Panc1 (cell line): ENCODE results near the gene SYCP2L. TPM values are rescaled to one million over a fixed set of nuclear protein-coding genes. Genes with fewer than 3 reads are reported as not detected.
"Not testable (repeated sequence)": the region's sequence is repeated elsewhere in the genome, so short reads cannot be mapped to it uniquely, and the experiment has no call there.

Experiments used
- ATAC-seq: fragments of 200-7000 bp; cut with Tn5 transposase; 2 replicates; pipeline ENCODE4 v1.9.1; 2020; ENCODE audit warnings: mild to moderate bottlenecking, moderate library complexity
- BruUV-seq: library from RNA; stranded (reverse); fragments of 400-500 nt; replicated peaks from 2 replicates; lab custom pipeline; 2021; lab: Mats Ljungman, UMichigan
- CTCF ChIA-PET: fragments of 300-600 bp; sonication (Branson Sonifier 250); formaldehyde crosslinking; loops from one replicate; lab custom pipeline; 2022; ENCODE audit warnings: antibody characterized with exemption; lab: Charles Lee
- POLR2A ChIA-PET: fragments of 300-600 bp; sonication (Branson Sonifier 250); formaldehyde crosslinking; loops from one replicate; lab custom pipeline; 2022; ENCODE audit warnings: antibody characterized with exemption; lab: Charles Lee
- DNase-seq: peaks from one replicate; pipeline ENCODE4 v3.0.0-alpha.2; 2010; ENCODE audit warnings: low read depth, low spot score
- H3K27ac ChIP-seq: 2 replicates; pipeline ENCODE4 v1.5.1; 2011; ENCODE audit warnings: mild to moderate bottlenecking, low read length, inconsistent platforms
- H3K27me3 ChIP-seq: fragments of 200-500 bp; sonication (Bioruptor generic); 2 replicates; pipeline ENCODE4 v1.6.0; 2014; ENCODE audit warnings: low read length, inconsistent platforms; ENCODE audit not compliant: control insufficient read depth, insufficient read depth
- H3K36me3 ChIP-seq: fragments of 200-500 bp; sonication (Bioruptor generic); 2 replicates; pipeline ENCODE4 v1.5.1; 2014; ENCODE audit warnings: inconsistent platforms, mild to moderate bottlenecking, low read length, moderate library complexity; ENCODE audit not compliant: control insufficient read depth, insufficient read depth
- H3K4me1 ChIP-seq: 2 replicates; pipeline ENCODE4 v1.5.1; 2011; ENCODE audit warnings: inconsistent platforms, mild to moderate bottlenecking, low read length, moderate library complexity; ENCODE audit not compliant: control insufficient read depth, insufficient read depth
- H3K4me3 ChIP-seq, 2 experiments: 2 replicates each; pipeline ENCODE4 v1.5.1; 2011 to 2012; ENCODE audit warnings: low read depth in 2 of 2, low read length in 2 of 2, mild to moderate bottlenecking in 2 of 2, inconsistent platforms in 1 of 2, moderate library complexity in 1 of 2
- H3K9me3 ChIP-seq: fragments of 200-500 bp; sonication (Bioruptor generic); 2 replicates; pipeline ENCODE4 v1.5.1; 2014; ENCODE audit warnings: low read depth, mild to moderate bottlenecking, inconsistent platforms, low read length, moderate library complexity; ENCODE audit not compliant: control insufficient read depth, insufficient read depth
- CTCF ChIP-seq: fragments of 450-650 bp; IDR thresholded peaks from 2 replicates; pipeline ENCODE4 v1.5.1; 2017; ENCODE audit warnings: mild to moderate bottlenecking
- POLR2AphosphoS5 ChIP-seq: IDR thresholded peaks from 2 replicates; pipeline ENCODE4 v1.6.1; 2012; ENCODE audit warnings: mild to moderate bottlenecking, low read depth, low read length, moderate library complexity
- SIN3A ChIP-seq: IDR thresholded peaks from 2 replicates; pipeline ENCODE4 v1.6.1; 2012; ENCODE audit warnings: low read depth, mild to moderate bottlenecking, low read length, moderate library complexity, borderline replicate concordance; ENCODE audit not compliant: insufficient read depth
- TCF7L2 ChIP-seq: IDR thresholded peaks from 2 replicates; pipeline ENCODE4 v1.6.1; 2011; ENCODE audit warnings: mild to moderate bottlenecking, low read depth, low read length, inconsistent platforms
- in situ Hi-C: cut with HindIII; loops from 2 replicates; pipeline ENCODE4 v1.10.0; 2016; ENCODE audit warnings: low sequenced_read_pairs, low pct_unique_long_range_greater_than_20kb
- intact Hi-C: fragments of 100-400 bp; cut with micrococcal nuclease; formaldehyde crosslinking; loops from one replicate; pipeline ENCODE4 v1.10.0; 2022; ENCODE audit not compliant: unreplicated experiment
- total RNA-seq: library from RNA; stranded (reverse); gene quantifications from one replicate; pipeline ENCODE4 v1.2.1, GENCODE V29; 2021; ENCODE audit not compliant: unreplicated experiment
- TF ChIP-seq, protein P1 (sequence below), 2 experiments: IDR thresholded peaks; 2 replicates each; pipeline ENCODE4 v1.6.1; 2011 to 2012; ENCODE audit warnings: low read depth in 2 of 2, control low read depth in 1 of 2, low read length in 1 of 2, mild to moderate bottlenecking in 1 of 2, moderate library complexity in 1 of 2; ENCODE audit not compliant: insufficient read depth in 1 of 2

Gene SYCP2L
- total RNA-seq, 1 experiment from 2014 or later: 2.4 TPM

DNA sequence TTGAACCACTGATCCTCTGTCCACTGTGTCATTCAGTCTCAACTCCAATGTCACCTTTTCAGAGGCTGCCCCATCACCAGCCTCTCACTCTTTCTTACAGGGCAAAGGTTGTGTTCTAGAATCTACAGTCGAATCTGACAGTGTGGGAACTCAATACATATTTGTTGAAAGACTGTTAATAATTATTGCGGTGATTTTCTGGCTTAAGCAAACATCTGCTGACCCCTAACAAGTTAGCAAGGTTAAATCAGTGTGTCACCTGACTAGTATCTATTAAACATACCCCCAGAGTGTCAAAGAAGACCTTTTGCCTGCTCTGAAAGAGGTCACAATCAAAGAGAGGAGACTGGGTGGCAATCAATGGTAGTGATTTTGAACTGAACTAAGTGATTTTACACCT lies 115.3 kb downstream of the SYCP2L start:
- CTCF ChIA-PET: no interaction called here
- H3K36me3 ChIP-seq: no peaks in the 10 kb centered on the region
- H3K27me3 ChIP-seq: no peaks in the 10 kb centered on the region
- no peak overlapping the region for H3K4me3 ChIP-seq
- in situ Hi-C loops (no loop called here), intact Hi-C loops (no loop called here)
- H3K4me1 ChIP-seq: peaks cover 14% of the 10 kb centered on the region
- TF ChIP-seq, protein P1, sequence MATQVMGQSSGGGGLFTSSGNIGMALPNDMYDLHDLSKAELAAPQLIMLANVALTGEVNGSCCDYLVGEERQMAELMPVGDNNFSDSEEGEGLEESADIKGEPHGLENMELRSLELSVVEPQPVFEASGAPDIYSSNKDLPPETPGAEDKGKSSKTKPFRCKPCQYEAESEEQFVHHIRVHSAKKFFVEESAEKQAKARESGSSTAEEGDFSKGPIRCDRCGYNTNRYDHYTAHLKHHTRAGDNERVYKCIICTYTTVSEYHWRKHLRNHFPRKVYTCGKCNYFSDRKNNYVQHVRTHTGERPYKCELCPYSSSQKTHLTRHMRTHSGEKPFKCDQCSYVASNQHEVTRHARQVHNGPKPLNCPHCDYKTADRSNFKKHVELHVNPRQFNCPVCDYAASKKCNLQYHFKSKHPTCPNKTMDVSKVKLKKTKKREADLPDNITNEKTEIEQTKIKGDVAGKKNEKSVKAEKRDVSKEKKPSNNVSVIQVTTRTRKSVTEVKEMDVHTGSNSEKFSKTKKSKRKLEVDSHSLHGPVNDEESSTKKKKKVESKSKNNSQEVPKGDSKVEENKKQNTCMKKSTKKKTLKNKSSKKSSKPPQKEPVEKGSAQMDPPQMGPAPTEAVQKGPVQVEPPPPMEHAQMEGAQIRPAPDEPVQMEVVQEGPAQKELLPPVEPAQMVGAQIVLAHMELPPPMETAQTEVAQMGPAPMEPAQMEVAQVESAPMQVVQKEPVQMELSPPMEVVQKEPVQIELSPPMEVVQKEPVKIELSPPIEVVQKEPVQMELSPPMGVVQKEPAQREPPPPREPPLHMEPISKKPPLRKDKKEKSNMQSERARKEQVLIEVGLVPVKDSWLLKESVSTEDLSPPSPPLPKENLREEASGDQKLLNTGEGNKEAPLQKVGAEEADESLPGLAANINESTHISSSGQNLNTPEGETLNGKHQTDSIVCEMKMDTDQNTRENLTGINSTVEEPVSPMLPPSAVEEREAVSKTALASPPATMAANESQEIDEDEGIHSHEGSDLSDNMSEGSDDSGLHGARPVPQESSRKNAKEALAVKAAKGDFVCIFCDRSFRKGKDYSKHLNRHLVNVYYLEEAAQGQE (IDR thresholded peaks at IDR 0.05; ENCODE audit: insufficient read depth in 1 of 2, low read depth in 2 of 2, low read length in 1 of 2): no peak
- TF ChIP-seq SIN3A (no peak), CTCF (no peak), POLR2AphosphoS5 (no peak), TCF7L2 (no peak)
- BruUV-seq: no TSS peak
- DNase-seq (no peak), ATAC-seq (no peak)
- H3K9me3 ChIP-seq: no peaks in the 10 kb centered on the region
- POLR2A ChIA-PET: no interaction called here
- H3K27ac ChIP-seq: no peak overlapping the region

- H3K27me3 ChIP-seq, intact Hi-C loops, in situ Hi-C loops, DNase-seq, ATAC-seq, POLR2A ChIA-PET, H3K4me3 ChIP-seq, H3K36me3 ChIP-seq, BruUV-seq, H3K27ac ChIP-seq, CTCF ChIA-PET, H3K9me3 ChIP-seq: not testable (repeated sequence)
- peaks cover 26% of the 10 kb centered on the region for H3K4me1 ChIP-seq
These were observed 116.4 kb downstream of the SYCP2L start for GRCh38 chr6:11003297-11003696.

DNA sequence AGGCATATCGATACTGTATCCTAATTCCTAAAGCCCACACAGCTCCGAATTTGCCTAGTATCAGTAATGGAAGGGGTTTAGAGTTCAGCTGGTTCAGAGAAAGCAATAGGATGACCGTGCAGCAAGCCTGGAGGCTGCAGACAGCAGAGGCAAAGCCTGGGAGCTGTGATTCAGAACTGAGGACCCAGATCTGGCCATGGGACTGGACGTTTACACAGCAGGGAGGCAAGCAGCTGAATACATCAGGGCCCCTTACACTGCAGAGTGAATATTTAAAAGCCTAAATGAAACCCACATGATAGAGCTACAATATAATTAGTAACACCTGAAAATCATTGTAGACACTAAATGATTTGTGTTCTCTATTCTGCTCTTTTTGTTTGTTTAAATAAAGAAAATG lies 119.2 kb downstream of the SYCP2L start:
- Histone ChIP-seq H3K27me3 (no peaks in the 10 kb centered on the region), H3K4me1 (peaks cover 45% of the 10 kb centered on the region), H3K4me3 (no peak overlapping the region), H3K36me3 (no peaks in the 10 kb centered on the region), H3K9me3 (no peaks in the 10 kb centered on the region), H3K27ac (peak overlapping the region; percentile 18; the same call in 1 of the 2 replicates)
- BruUV-seq: no TSS peak
- TF ChIP-seq CTCF (no peak), TCF7L2 (no peak), POLR2AphosphoS5 (no peak), SIN3A (no peak)
- TF ChIP-seq, protein P1 (IDR thresholded peaks at IDR 0.05; ENCODE audit: insufficient read depth in 1 of 2, low read depth in 2 of 2, low read length in 1 of 2): no peak
- CTCF ChIA-PET: no interaction called here
- no peak for ATAC-seq
- POLR2A ChIA-PET: no interaction called here
- intact Hi-C loops (loop anchor here (5.0 kb wide), 1 partner anchor 36 kb away; the partner anchor contains the start of gene ELOVL2), in situ Hi-C loops (no loop called here)
- no peak for DNase-seq
